ENCODE results near the gene BMPR1B.
"Not testable (repeated sequence)": the region's sequence is repeated elsewhere in the genome, so short reads cannot be mapped to it uniquely, and the experiment has no call there.

BMPR1B gene

DNA sequence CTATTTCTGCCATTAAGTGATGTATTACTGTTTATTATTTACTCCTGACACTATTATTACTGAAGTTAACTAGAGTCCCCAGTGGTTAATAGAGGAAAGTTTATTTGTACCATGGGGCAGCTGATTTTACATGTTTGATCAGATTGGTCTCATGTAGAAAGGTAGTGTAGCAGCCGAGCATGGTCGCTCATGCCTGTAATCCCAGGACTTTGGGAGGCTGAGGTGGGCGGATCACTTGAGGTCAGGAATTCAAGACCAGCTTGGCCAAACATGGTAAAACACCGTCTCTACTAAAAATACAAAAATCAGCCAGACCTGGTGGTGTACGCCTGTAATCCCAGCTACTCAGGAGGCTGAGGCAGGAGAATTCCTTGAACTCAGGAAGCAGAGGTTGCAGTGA is 74.6 kb downstream of the BMPR1B start:
- DNase-seq (ENCODE audit: low read depth in 2 of 3, low spot score in 1 of 3), result not testable (repeated sequence)

DNA sequence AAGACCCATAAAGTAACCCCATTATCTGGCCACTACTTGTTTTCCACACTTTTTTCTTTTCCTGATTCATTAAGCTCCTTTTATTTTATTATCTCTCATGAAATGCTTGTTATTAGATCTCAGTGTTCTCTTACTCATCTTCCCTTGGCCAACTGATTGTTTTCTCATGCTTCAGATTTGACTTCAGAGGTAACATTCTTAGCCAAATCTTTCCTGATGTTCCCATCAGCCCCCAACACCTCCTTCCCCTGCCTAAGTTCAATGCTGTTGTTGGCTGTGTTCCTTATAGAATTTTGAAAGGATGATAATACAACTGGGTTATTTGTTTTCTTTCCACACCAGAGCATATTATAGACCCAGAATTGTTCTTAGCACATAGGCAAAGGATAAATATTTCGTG is 75.6 kb downstream of the BMPR1B start:
- no peak for DNase-seq (ENCODE audit: low read depth in 2 of 3, low spot score in 1 of 3)

DNA sequence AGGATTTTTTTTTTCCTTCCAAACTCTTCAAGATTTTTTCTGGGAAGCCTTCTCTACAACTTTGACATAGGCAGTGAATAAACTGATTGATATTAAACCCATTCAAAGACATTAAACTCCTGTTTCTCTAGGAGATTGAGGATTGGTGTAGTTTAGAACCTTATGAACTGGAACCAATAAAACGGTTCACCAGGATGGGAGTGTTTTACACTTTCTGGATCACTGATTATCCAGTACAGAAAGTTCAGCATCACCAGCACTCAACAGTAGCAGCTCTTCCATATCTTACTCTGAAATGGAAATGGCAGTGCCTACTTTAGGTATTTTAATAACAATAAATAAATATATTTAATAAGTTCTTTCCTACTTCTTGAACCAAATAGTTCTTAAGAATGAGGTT is 76.7 kb downstream of the BMPR1B start:
- DNase-seq (ENCODE audit: low read depth in 2 of 3, low spot score in 1 of 3), result no peak

DNA sequence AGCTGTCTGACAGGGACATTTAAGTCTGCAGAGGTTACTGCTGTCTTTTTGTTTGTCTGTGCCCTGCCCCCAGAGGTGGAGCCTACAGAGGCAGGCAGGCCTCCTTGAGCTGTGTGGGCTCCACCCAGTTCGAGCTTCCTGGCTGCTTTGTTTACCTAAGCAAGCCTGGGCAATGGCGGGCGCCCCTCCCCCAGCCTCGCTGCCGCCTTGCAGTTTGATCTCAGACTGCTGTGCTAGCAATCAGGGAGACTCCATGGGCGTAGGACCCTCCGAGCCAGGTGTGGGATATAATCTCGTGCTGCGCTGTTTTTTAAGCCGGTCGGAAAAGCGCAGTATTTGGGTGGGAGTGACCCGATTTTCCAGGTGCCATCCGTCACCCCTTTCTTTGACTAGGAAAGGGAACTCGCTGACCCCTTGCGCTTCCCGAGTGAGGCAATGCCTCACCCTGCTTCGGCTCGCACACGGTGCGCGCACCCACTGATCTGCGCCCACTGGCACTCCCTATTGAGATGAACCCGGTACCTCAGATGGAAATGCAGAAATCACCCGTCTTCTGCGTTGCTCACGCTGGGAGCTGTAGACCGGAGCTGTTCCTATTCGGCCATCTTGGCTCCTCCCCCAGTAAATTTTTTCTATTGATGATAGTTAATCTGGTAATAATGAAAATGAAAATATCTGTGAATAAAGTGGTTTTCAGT is 83.6 kb downstream of the BMPR1B start:
- not testable (repeated sequence) for DNase-seq (ENCODE audit: low read depth in 2 of 3, low spot score in 1 of 3)

DNA sequence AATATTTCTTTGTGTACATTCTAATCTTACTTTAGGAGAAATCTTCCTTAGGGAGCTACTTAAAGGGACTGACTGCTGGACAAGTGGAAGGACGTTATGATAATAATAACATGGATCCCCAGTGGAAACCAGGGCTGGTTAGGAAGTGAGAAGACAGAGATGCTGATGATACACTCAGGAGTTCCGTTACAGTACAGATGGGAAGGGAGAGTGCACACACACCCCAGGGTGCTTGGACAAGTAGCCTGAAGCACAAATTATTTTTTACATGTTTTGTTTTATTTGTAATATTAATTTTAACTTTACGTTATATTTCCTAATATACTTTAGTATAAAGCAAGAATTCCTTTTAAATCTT is 84.1 kb downstream of the BMPR1B start:
- no peak for DNase-seq (ENCODE audit: low read depth in 2 of 3, low spot score in 1 of 3)

DNA sequence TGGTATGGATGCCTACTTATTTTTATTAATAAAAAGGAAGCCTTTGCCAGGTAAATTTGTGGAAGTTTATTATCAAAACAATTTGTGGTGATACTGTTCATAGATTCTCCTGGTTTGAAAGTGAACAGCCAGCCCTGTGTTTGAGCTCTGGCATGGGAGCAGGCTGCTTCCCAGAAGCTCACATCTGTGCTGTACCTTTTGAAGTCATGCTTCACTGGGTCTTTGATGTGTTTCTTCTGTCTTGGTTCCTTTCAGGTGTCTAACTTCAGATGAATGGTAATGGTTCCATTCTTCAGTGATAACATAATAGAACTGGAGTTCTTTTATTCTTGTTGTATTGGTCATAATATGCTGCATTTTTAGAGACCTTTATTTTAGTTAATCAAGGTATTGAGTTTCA is 85.5 kb downstream of the BMPR1B start:
- no peak for DNase-seq (ENCODE audit: low read depth in 2 of 3, low spot score in 1 of 3)

DNA sequence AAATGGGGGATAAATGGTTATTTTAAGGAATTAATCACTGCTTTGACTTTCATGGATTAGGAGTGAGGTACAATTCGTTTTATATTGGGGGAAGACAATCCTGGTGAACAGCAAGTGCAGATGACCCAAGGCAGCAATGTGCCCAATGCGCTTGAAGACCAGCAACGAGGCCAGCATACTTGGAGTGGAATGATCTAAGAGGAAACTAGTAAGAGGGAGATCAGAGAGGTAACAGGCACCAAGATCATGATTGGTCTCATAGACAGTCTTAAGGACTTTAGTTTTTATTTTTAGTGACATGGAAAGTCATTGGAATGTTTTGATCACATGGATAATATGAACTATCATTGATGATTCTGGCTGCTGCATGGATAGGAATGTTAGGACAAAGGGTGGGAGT is 90.6 kb downstream of the BMPR1B start:
- DNase-seq (ENCODE audit: low read depth in 2 of 3, low spot score in 1 of 3), result no peak

DNA sequence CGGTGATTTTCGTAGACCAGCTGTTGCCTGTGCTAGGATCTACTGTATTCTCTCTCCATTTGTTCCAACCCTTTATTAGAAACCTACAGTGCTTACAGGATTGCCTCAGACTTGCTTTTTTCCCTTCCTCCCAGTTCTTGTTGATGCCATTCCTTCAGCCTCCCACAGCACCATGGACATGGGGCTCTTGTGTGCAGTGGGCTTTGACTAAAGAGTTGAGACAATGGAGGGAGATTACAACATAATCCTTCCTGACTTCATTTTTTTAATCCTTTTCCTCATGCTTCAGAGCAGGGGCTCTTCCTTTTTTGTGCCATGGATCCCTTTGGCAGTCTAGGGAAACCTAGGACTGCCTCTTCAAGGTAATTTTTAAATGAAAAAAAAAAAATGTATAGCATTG is 92.1 kb downstream of the BMPR1B start:
- no peak for DNase-seq (ENCODE audit: low read depth in 2 of 3, low spot score in 1 of 3)

DNA sequence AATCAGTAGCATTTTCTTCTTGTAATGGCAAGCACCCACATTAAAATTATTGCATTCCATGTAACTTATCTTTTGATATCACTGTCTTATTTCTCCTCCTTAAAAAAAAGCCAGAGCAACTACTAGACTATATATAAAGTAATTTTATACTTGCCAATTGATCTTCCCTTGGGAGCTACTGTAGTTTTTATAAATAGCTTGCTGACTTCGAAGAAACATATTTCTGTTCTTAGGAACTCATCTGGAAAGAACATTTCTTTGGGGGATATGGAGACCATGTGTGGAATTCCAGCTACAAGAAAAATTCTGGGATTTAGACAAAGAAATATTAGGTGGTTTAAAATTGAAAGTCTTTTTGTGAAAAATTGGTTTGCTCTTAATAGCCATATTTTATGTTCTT is 94.9 kb downstream of the BMPR1B start:
- DNase-seq (ENCODE audit: low read depth in 2 of 3, low spot score in 1 of 3), result no peak

DNA sequence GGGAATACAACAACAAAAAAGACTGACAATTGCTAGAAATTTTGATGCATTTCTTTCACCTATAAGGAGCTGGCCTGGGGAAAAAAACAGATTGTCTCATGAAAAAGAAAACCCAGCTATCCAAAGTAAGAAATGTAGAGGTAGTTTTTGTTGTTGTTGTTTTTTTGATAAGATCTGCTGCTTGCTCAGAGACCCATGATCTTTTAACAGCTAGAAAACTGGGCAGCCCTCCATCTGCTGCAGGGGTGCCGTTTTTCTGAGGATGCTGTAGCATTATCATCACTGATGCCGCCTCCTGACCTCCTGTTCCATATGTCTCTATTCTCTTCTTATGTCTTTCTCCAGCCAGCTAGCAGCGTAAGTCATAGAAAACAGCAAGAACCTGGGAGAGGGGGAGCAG is 98.3 kb downstream of the BMPR1B start:
- DNase-seq (ENCODE audit: low read depth in 2 of 3, low spot score in 1 of 3), result no peak

DNA sequence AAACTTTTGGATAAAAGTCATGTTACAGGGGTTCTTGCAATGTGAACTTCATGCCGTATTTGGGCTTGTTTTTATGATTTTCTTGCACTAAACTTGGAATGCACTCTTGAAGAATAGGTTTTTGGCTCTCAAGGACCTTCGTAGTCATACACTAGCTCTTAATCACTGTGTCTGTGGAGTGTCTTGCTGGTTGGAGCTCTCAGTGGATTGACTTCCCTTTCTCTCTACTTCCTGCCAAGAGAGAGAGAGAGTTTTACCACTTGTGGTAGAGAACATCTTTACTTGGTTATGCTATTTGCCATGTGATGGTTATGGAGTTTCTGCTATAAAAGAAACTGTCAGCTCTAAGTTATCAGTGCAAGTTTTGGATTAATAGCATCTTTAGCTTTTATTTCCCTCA is 112.4 kb downstream of the BMPR1B start:
- no peak for DNase-seq (ENCODE audit: low read depth in 2 of 3, low spot score in 1 of 3)

DNA sequence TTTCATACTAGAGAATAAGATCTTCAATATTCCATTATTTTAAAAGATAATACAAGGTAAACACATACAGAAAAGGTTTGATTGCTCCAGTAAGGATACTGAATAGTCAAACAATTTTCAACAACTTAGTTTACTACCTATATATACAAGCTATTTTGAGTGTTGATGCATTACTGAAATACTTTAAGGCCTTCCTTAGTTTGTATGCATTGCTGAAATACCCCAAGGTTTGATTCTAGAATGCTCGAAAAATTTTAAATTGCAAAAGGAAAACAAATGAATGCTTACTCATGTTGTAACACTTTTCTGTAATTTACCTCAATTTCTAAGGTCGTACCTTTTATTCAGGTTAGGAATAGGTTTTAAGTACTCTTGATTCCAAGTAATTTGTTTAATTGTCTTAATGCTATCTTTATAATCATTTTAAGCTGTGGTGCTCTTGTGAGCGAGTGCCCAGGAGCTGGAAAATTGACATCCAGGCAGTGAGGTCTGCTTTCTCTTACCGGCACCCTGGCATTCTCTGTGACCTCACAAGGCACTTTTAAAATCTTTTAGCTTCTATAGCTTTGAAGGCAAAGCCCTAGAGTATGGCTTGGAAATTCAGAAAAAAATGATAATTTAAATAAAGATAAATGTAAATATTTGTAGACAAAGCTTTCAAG is 114.0 kb downstream of the BMPR1B start:
- DNase-seq (ENCODE audit: low read depth in 2 of 3, low spot score in 1 of 3), result no peak

DNA sequence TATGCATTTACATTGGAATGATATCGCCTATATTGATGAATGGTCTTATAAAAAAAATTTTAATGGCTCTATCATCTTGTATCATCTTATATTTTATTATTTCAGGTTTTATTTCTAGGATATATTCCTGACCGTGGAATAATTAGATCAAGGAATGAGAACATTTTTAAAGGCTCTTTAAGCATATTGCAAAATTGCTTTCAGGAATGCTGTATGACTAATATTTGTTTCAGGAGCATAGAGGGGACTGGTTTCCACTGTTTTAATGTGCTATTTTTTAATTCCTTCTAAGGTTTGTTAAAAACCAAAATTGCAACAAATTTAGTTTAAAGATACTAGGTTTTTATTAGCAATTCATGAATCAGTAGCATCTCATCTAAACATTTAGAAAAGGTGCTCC is 120.2 kb downstream of the BMPR1B start:
- DNase-seq (ENCODE audit: low read depth in 2 of 3, low spot score in 1 of 3), result no peak

DNA sequence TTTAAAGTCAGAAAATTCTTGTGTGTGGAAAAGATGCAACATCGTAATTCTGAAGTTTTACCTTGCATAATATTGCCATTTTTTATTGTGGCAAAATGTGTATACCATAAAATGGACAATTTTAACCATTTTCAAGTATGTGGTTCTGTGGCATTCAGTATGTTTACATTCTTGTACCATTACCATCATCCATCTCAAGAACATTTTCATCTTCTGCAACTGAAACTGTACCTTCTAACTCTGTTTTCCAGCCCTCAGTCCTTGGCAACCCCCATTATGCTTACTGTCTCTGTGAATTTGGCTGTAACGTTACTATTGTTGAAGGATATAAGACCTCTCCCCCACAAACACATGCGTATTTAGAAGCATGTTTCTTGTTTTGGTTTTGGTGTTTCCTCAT is 123.2 kb downstream of the BMPR1B start:
- no peak for DNase-seq (ENCODE audit: low read depth in 2 of 3, low spot score in 1 of 3)

DNA sequence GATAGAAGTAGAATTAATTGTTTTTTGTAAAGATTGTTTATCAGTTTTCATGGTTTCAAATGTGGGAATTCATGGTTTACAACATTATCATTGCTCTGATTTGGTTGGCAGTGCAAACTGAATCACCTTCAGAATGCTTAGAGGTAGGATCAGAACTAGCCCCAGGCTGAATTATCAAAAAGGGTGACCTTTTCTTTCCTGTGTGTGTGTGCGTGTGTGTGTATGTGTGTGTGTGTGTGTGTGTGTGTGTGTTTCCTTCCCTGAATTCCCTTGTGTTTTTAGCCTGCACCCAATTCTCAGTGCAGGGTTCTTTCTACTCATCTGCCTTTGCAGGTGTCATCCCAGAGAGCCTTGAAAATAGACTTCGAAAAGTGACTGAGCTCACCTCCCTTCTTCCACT is 125.0 kb downstream of the BMPR1B start:
- DNase-seq (ENCODE audit: low read depth in 2 of 3, low spot score in 1 of 3), result no peak

DNA sequence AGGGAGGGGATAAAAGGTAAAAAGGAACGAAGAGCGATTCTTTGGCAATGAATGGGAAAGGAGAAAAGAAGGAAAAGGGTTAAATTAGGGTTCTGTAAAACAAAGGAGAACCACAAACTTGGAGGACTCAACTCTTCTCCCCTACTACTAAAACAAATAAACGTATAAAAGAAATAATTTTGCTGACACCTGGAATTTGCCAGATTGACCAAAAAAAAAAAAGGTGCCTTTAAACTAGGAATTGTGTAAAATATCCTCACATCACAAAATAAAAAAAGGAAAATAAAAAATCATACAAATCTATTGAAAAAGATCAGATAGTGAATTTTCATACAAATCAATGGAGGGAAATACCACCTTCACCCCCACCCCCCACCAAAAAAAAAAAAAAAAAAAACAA is 129.3 kb downstream of the BMPR1B start:
- DNase-seq (ENCODE audit: low read depth in 2 of 3, low spot score in 1 of 3), result no peak

DNA sequence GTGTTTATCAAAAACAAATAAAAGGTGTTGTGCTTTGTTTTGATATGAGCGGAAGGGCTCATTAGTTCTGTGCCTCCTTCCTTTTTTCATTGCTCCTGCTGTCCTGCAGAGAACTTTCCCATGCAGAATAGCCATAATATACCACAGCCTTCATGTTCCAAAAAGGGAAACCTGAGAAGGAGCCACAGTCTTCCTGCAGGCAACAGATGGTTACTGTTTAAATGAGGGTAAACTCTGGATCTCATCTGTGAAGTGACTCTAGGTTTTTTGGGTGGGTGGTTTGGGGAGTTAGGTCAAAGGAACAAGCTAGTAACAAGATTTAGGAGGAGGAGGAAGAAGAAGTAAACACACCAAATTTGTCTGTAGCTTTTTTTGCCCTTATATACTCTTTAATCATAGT is 131.8 kb downstream of the BMPR1B start:
- DNase-seq (ENCODE audit: low read depth in 2 of 3, low spot score in 1 of 3), result no peak

DNA sequence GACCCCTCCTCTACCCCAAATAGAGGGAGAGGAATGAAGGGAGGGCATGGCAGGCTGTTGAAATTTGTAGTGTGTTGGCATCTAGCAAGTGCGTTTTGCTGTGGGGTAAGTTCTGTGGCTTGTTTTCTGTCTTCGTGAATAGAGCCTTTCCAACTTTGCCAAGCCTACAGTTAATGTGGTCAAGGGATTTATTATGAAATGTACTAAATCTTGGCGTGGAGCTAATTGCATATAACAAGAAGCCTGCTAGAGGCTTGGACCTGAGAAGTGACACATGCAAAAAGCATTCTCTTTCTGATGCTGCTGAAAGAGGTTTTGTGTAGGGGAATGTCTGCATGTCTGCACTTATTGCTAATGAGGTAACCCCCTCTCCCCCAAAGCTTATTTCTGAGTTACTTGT is 132.2 kb downstream of the BMPR1B start:
- DNase-seq (ENCODE audit: low read depth in 2 of 3, low spot score in 1 of 3), result no peak

DNA sequence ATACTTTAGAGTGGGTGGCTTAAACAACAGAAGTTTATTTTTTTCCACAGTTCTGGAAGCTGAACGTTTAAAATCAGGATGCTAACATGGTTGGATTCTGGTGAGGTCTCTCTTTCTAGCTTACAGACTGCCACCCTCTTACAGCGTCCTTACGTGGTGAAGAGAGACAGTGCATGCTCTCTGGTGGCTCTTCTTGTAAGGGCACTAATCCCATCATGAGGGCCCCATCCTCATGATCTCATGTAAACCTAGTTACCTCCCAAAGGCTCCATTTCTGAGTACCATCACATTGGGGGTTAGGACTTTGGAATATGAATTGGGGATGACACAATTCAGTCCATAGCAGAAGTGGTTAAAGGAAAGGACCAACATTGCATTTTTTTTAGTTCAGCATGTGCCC is 132.8 kb downstream of the BMPR1B start:
- no peak for DNase-seq (ENCODE audit: low read depth in 2 of 3, low spot score in 1 of 3)

DNA sequence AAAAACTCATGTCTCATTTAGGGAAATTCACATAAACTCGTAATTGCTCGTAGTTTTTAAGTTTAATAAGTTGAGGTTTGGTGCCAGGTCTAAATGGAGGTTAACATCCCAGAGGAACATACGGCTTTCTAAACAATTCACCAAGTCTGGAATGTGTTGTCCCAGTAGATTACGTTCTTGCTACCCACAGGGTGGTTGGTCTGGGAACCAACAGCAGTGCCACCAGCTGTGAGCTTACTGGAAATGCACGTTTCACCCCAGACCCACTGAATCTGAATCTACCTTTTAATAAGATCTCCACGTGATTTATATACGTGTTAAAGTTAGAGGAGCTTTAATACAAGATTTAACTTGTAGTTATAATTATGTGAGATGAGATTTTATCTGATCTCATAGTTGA is 134.3 kb downstream of the BMPR1B start:
- no peak for DNase-seq (ENCODE audit: low read depth in 2 of 3, low spot score in 1 of 3)

DNA sequence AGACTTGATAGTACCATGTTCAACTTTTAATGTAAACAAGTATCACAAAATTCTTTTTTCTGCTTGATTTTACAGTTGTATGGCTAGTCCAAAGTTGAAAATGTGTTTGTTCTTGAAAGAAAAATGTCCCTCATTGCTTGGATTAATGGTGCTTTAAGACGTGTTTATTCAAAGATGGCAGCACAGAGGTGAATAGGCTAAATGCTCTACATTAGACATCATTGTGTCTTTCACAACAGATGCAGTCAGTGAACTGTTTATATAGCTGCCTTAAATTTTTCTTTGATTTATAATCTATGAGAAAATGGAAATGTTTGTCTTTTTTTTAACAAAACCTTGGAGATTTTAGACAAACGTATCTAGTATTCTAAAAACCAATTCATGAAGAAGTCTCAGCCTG is 137.3 kb downstream of the BMPR1B start:
- DNase-seq (ENCODE audit: low read depth in 2 of 3, low spot score in 1 of 3), result no peak

DNA sequence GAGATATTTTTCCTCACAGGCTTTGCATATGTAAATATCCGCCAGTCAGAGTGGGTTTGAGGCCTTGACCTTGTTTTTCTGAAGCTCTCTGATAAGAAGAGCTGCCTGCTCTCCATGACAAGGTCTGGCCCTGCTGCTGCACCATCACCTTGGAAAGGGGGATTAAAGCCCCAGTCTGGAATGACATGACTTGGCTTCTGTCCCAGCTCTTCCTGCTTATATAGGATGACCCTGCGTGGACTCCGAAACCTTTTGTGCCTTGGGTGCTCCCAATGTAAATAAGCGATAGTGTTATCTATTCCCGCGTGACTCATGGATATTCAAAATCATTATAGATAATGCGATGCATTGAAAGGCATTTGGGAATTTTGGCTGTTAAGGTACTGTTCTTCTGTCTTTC is 139.3 kb downstream of the BMPR1B start:
- DNase-seq (ENCODE audit: low read depth in 2 of 3, low spot score in 1 of 3), result no peak

DNA sequence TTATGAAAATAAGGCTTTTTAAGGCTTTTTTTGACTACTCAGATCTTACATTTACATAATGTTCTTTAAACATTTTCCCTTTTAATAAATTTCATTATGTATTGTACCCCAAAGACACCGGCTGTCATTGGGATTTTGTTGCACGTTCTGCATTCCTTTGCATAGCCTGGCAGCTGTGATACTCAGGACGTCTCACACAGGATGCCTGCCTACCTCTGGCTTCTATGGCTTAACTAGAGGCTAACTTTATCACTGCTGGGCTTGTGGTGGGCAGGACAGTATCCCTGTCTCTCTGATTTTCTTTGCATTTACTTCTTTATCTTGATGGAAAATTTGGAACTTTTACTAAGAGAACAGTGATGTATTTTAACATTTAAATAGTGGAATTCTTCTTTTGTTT is 147.8 kb downstream of the BMPR1B start:
- no peak for DNase-seq (ENCODE audit: low read depth in 2 of 3, low spot score in 1 of 3)

Data from stimulated activated CD4-positive, alpha-beta T cell treated with anti-CD3 and anti-CD28 coated beads, Interleukin-12 subunit alpha, Interleukin-12 subunit beta, amount 100 ng/mL, for 48 hours (primary cell).